Endothelial cell of umbilical vein (primary cell): ENCODE measurements around the gene TOMM7. TPM values are rescaled to one million over a fixed set of nuclear protein-coding genes. Genes with fewer than 3 reads are reported as not detected.

Source experiments
- BruUV-seq: library from RNA; stranded (reverse); fragments of 400-500 nt; replicated peaks from 2 replicates; lab custom pipeline; 2021; lab: Mats Ljungman, UMichigan
- CTCF ChIA-PET: fragments of 300-600, 350-600 bp; sonication (Branson Sonifier 250); formaldehyde crosslinking; loops from one replicate; lab custom pipeline; 2021; ENCODE audit warnings: antibody characterized with exemption, inconsistent platforms; lab: Charles Lee
- POLR2A ChIA-PET: fragments of 300-600, 350-600 bp; sonication (Branson Sonifier 250); formaldehyde crosslinking; loops from one replicate; lab custom pipeline; 2021; ENCODE audit warnings: antibody characterized with exemption, inconsistent platforms; lab: Charles Lee
- DNase-seq: peaks from one replicate; pipeline ENCODE4 v3.0.0-alpha.2; 2011; ENCODE audit warnings: low read depth, low spot score
- FAIRE-seq: peaks from 2 replicates; lab custom pipeline; 2011; peaks lifted over from hg19 to GRCh38; lab: Jason Lieb, UNC
- H2AFZ ChIP-seq: 2 replicates; pipeline ENCODE4 v1.6.0; 2012; ENCODE audit warnings: low read depth, low read length, control low read depth, inconsistent platforms
- H3K27ac ChIP-seq: 2 replicates; pipeline ENCODE4 v1.5.1; 2011; ENCODE audit warnings: low read depth, mild to moderate bottlenecking, control low read depth, low read length, moderate library complexity; ENCODE audit not compliant: insufficient read depth
- H3K27me3 ChIP-seq, 2 experiments: 2 replicates each; pipeline versions ENCODE4 v1.6.0 to v1.6.1; 2011; ENCODE audit warnings: low read length in 2 of 2, mixed read lengths in 1 of 2; ENCODE audit not compliant: control insufficient read depth in 2 of 2, insufficient read depth in 2 of 2
- H3K36me3 ChIP-seq, 2 experiments: 2 replicates in 1 of 2; 3 replicates in 1 of 2; pipeline ENCODE4 v1.5.1; 2011; ENCODE audit warnings: low read length in 2 of 2, mild to moderate bottlenecking in 1 of 2, moderate library complexity in 1 of 2; ENCODE audit not compliant: control insufficient read depth in 2 of 2, insufficient read depth in 2 of 2; ENCODE audit errors: extremely low read depth in 1 of 2
- H3K4me1 ChIP-seq: 3 replicates; pipeline ENCODE4 v1.5.1; 2011; ENCODE audit warnings: mild to moderate bottlenecking, low read length; ENCODE audit not compliant: control insufficient read depth, insufficient read depth; ENCODE audit errors: extremely low read depth
- H3K4me2 ChIP-seq: 2 replicates; pipeline ENCODE4 v1.6.1; 2011; ENCODE audit warnings: low read length, control low read depth, mixed read lengths; ENCODE audit not compliant: insufficient read depth
- H3K4me3 ChIP-seq, 3 experiments: fragments of 200-600 bp in 1 of 3; sonication (generic), shearing (Covaris generic) in 1 of 3; replicated peaks in 1 of 3; 2 replicates each; pipeline ENCODE4 v1.5.1; 2011 to 2016; ENCODE audit warnings: control low read depth in 3 of 3, low read length in 3 of 3, mild to moderate bottlenecking in 2 of 3, inconsistent platforms in 1 of 3, low read depth in 1 of 3, moderate library complexity in 1 of 3; ENCODE audit not compliant: insufficient read depth in 1 of 3
- H3K79me2 ChIP-seq: 2 replicates; pipeline ENCODE4 v1.6.0; 2012; ENCODE audit warnings: low read length, inconsistent platforms; ENCODE audit not compliant: control insufficient read depth, insufficient read depth
- H3K9ac ChIP-seq: replicated peaks from 2 replicates; pipeline ENCODE3; 2011; ENCODE audit warnings: low read length, control low read depth; ENCODE audit not compliant: insufficient read depth; ENCODE audit errors: extremely low read depth
- H3K9me1 ChIP-seq: replicated peaks from 3 replicates; pipeline ENCODE4 v1.6.0; 2011; ENCODE audit warnings: mild to moderate bottlenecking, low read length; ENCODE audit not compliant: control insufficient read depth, insufficient read depth; ENCODE audit errors: extremely low read depth
- H3K9me3 ChIP-seq: replicated peaks from 2 replicates; pipeline ENCODE4 v1.5.1; 2012; ENCODE audit warnings: low read length, inconsistent platforms; ENCODE audit not compliant: control insufficient read depth, insufficient read depth
- H4K20me1 ChIP-seq: replicated peaks from 2 replicates; pipeline ENCODE3; 2011; ENCODE audit warnings: mild to moderate bottlenecking, low read length; ENCODE audit not compliant: control insufficient read depth, insufficient read depth; ENCODE audit errors: extremely low read depth
- EZH2 ChIP-seq: IDR thresholded peaks from 2 replicates; pipeline ENCODE4 v1.6.1; 2012; ENCODE audit warnings: borderline replicate concordance, low read depth, mild to moderate bottlenecking, moderate library complexity, low read length, inconsistent platforms; ENCODE audit not compliant: severe bottlenecking
- FOS ChIP-seq: IDR thresholded peaks from 2 replicates; pipeline ENCODE4 v1.6.1; 2011; ENCODE audit warnings: mild to moderate bottlenecking, low read length, moderate library complexity, borderline replicate concordance; ENCODE audit not compliant: insufficient read depth
- GATA2 ChIP-seq: IDR thresholded peaks from 2 replicates; pipeline ENCODE4 v1.7.0; 2011; ENCODE audit warnings: low read depth, mild to moderate bottlenecking, moderate library complexity, mixed read lengths, low read length; ENCODE audit not compliant: insufficient read length, insufficient read depth
- JUN ChIP-seq: IDR thresholded peaks from 2 replicates; pipeline ENCODE4 v1.6.1; 2011; ENCODE audit warnings: borderline replicate concordance, low read depth; ENCODE audit not compliant: insufficient read length, insufficient read depth
- POLR2A ChIP-seq: IDR thresholded peaks from 2 replicates; pipeline ENCODE4 v1.6.1; 2012; ENCODE audit warnings: low read depth, mild to moderate bottlenecking, control low read depth, low read length
- POLR2AphosphoS5 ChIP-seq: IDR thresholded peaks from 2 replicates; pipeline ENCODE4 v1.6.1; 2012; ENCODE audit warnings: low read depth, mild to moderate bottlenecking, control low read depth, low read length, moderate library complexity; ENCODE audit not compliant: insufficient read depth
- dilution Hi-C: fragments of 300-500 bp; cut with MboI; formaldehyde crosslinking; loops from one replicate; pipeline ENCODE4 v1.15.0; 2019; ENCODE audit warnings: low sequenced_read_pairs; ENCODE audit not compliant: extremely low pct_ligation_motif_present
- intact Hi-C: fragments of 100-400 bp; cut with micrococcal nuclease; formaldehyde crosslinking; loops from one replicate; pipeline ENCODE4 v1.10.0; 2022
- polyA plus RNA-seq, 4 experiments: library from polyadenylated mRNA; depleted of rRNA in 3 of 4; stranded (reverse) in 3 of 4; unstranded in 1 of 4; fragments of >200 nt; gene quantifications; 2 replicates each; pipeline versions ENCODE4 v1.2.1 to v1.2.3, GENCODE V29; 2011 to 2012; ENCODE audit warnings: missing spikeins in 1 of 4
- total RNA-seq: library from RNA; stranded (reverse); gene quantifications from 2 replicates; pipeline ENCODE4 v1.2.3, GENCODE V29; 2021
- TF ChIP-seq, protein P1 (sequence below), 2 donors: IDR thresholded peaks; 1 replicate in 1 of 2; 2 replicates in 1 of 2; pipeline ENCODE4 v1.5.1; 2011; ENCODE audit warnings: low read length in 2 of 2, mild to moderate bottlenecking in 2 of 2, moderate library complexity in 2 of 2, control low read depth in 1 of 2, inconsistent platforms in 1 of 2, low read depth in 1 of 2; ENCODE audit not compliant: insufficient read depth in 1 of 2; ENCODE audit errors: extremely low read depth in 1 of 2
- TF ChIP-seq, protein P2 (sequence below): IDR thresholded peaks from 2 replicates; pipeline ENCODE4 v1.6.1; 2011; ENCODE audit not compliant: insufficient read depth, insufficient read length

Gene TOMM7
- total and polyA plus RNA-seq, 2 donors (not counting 3 experiments of a cell fraction or from before 2014, with no cell fraction given) = 185 to 528 TPM

DNA sequence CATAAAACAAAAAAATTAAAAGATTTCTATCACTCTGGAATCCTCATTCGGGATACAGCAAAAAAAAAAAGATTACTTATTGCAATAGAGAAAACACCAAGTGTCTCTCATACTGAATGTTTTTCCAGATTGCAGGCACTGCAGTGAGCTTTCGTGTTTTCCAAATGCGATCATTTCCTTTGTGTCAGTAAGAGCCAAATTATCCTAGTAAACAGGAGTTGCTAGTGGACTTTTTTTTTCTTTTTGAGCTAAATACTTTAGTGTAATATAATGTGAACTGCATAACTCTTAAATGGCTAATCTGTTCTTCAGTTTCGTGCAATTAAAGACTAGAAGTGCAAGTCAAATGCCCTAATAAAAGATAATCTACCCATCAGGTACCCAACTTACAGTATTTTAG lies 44.4 kb upstream of the TOMM7 start:
- H3K27me3 ChIP-seq = no peaks in the 10 kb centered on the region
- H3K36me3 ChIP-seq = no peaks in the 10 kb centered on the region
- peaks cover 5% of the 10 kb centered on the region for H3K4me1 ChIP-seq
- peak; percentile 64 for FAIRE-seq
- H3K4me2 ChIP-seq = peak overlapping the region; percentile 19
- DNase-seq = peak; percentile 61
- H3K9me3 ChIP-seq = no peaks in the 10 kb centered on the region
- intact Hi-C loops (no loop called here), dilution Hi-C loops (no loop called here)
- TF ChIP-seq POLR2A = no peak
- peak; percentile 15 for TF ChIP-seq JUN
- TF ChIP-seq GATA2 = no peak
- TF ChIP-seq POLR2AphosphoS5 = no peak
- TF ChIP-seq, protein P1, sequence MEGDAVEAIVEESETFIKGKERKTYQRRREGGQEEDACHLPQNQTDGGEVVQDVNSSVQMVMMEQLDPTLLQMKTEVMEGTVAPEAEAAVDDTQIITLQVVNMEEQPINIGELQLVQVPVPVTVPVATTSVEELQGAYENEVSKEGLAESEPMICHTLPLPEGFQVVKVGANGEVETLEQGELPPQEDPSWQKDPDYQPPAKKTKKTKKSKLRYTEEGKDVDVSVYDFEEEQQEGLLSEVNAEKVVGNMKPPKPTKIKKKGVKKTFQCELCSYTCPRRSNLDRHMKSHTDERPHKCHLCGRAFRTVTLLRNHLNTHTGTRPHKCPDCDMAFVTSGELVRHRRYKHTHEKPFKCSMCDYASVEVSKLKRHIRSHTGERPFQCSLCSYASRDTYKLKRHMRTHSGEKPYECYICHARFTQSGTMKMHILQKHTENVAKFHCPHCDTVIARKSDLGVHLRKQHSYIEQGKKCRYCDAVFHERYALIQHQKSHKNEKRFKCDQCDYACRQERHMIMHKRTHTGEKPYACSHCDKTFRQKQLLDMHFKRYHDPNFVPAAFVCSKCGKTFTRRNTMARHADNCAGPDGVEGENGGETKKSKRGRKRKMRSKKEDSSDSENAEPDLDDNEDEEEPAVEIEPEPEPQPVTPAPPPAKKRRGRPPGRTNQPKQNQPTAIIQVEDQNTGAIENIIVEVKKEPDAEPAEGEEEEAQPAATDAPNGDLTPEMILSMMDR (IDR thresholded peaks at IDR 0.05; ENCODE audit: extremely low read depth in 1 of 2, insufficient read depth in 1 of 2, low read depth in 1 of 2, low read length in 2 of 2) = no peak
- no peak overlapping the region for H2AFZ ChIP-seq
- H3K27ac ChIP-seq = no peak overlapping the region
- H3K9me1 ChIP-seq = no peaks in the 10 kb centered on the region
- H4K20me1 ChIP-seq = no peaks in the 10 kb centered on the region
- CTCF ChIA-PET = interaction anchor here (0.7 to 1.4 kb wide), 5 partner anchors 11 to 716 kb away, joined by 3 to 5 read pairs (median 3); no protein-coding TSS in a partner anchor
- H3K79me2 ChIP-seq = no peaks in the 10 kb centered on the region
- H3K4me3 ChIP-seq = no peak overlapping the region
- POLR2A ChIA-PET = interaction anchor here (0.7 kb wide), 1 partner anchor 54 kb away, joined by 13 read pairs; no protein-coding TSS in a partner anchor
- H3K9ac ChIP-seq = no peak overlapping the region
- BruUV-seq = no TSS peak

DNA sequence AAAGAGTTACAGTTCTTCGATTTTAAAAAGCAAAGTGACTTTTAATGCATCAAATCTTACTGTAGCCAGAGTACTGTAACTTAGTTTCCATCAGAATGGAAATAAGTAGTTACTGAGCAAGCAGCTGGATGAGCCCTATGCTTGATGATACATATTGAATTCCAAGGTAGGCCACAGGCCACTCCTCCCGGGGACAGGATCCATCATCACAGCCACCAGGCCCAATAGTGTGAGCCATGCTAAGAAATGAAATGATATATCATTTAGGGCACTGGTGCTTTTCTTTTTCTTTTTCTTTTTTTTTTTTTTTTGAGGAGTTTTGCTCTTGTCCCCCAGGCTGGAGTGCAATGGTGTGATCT lies 42.9 kb upstream of the TOMM7 start:
- H3K9ac ChIP-seq = no peak overlapping the region
- no peak overlapping the region for H2AFZ ChIP-seq
- no peak overlapping the region for H3K4me3 ChIP-seq
- H3K9me3 ChIP-seq = no peaks in the 10 kb centered on the region
- no peak for DNase-seq
- no peaks in the 10 kb centered on the region for H3K27me3 ChIP-seq
- no peaks in the 10 kb centered on the region for H3K36me3 ChIP-seq
- no peaks in the 10 kb centered on the region for H3K9me1 ChIP-seq
- TF ChIP-seq JUN (no peak), EZH2 (no peak), FOS (no peak)
- TF ChIP-seq, protein P2, sequence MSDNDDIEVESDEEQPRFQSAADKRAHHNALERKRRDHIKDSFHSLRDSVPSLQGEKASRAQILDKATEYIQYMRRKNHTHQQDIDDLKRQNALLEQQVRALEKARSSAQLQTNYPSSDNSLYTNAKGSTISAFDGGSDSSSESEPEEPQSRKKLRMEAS = no peak
- TF ChIP-seq, protein P1 (IDR thresholded peaks at IDR 0.05; ENCODE audit: extremely low read depth in 1 of 2, insufficient read depth in 1 of 2, low read depth in 1 of 2, low read length in 2 of 2) = no peak
- BruUV-seq = no TSS peak
- peaks cover 5% of the 10 kb centered on the region for H3K4me1 ChIP-seq
- H4K20me1 ChIP-seq = no peaks in the 10 kb centered on the region
- POLR2A ChIA-PET = no interaction called here
- CTCF ChIA-PET = interaction anchor here (1.3 kb wide), 1 partner anchor 305 kb away, joined by 3 read pairs; no protein-coding TSS in a partner anchor
- no peak overlapping the region for H3K27ac ChIP-seq
- no peak overlapping the region for H3K4me2 ChIP-seq
- dilution Hi-C loops (no loop called here), intact Hi-C loops (no loop called here)
- no peaks in the 10 kb centered on the region for H3K79me2 ChIP-seq
- no peak for FAIRE-seq
